Stimulated activated CD8-positive, alpha-beta memory T cell treated with anti-CD3 and anti-CD28 coated beads, Interleukin-7, amount 100 ng/mL, for 24 hours (primary cell): ENCODE results near the gene P3H2.
"Not testable (repeated sequence)": the region's sequence is repeated elsewhere in the genome, so short reads cannot be mapped to it uniquely, and the experiment has no call there.

Experiments used
- DNase-seq: peaks from one replicate; pipeline ENCODE4 v3.0.0-alpha.2; 2020; ENCODE audit warnings: low read depth

Gene P3H2

GRCh38 chr3:190084983-190085382 is 35.7 kb downstream of the P3H2 start:
- DNase-seq = no peak

GRCh38 chr3:190083635-190084034 is 37.1 kb downstream of the P3H2 start:
- no peak for DNase-seq

DNA sequence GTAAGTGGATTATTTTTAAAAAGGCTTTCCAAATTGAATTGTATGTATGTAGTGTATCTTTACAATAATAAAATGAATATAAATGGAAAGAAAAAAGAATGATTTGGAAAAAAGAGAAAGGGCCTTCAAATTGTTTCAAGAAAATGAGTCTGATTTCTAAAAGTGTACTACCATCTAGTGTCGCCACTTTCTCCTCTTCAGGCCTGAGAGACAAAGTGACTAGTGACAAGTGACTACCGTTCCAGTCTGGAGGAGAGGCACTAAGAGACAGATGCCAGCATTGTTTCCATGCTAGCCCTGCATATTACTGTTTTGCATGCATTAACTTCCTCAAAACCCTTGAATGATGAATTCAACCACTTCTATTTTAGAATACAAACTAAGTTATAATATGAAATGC is 39.3 kb downstream of the P3H2 start:
- DNase-seq = no peak

DNA sequence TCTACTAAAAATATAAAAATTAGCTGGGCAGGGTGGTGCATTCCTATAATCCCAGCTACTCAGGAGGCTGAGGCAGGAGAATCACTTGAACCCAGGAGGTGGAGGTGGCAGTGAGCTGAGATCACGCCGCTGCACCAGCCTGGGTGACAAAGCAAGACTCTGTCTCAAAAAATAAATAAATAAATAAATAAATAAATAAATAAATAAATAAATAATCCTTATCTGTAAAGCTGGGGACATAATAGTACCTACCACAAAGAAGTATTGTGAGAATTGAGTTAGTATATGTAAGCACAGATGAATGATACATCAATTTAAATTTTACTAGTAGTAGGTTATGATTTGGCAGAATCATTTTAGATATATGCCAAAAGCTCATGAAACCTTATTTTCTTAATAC is 41.5 kb downstream of the P3H2 start:
- DNase-seq = not testable (repeated sequence)

GRCh38 chr3:190077395-190078045 is 43.2 kb downstream of the P3H2 start:
- DNase-seq = no peak

DNA sequence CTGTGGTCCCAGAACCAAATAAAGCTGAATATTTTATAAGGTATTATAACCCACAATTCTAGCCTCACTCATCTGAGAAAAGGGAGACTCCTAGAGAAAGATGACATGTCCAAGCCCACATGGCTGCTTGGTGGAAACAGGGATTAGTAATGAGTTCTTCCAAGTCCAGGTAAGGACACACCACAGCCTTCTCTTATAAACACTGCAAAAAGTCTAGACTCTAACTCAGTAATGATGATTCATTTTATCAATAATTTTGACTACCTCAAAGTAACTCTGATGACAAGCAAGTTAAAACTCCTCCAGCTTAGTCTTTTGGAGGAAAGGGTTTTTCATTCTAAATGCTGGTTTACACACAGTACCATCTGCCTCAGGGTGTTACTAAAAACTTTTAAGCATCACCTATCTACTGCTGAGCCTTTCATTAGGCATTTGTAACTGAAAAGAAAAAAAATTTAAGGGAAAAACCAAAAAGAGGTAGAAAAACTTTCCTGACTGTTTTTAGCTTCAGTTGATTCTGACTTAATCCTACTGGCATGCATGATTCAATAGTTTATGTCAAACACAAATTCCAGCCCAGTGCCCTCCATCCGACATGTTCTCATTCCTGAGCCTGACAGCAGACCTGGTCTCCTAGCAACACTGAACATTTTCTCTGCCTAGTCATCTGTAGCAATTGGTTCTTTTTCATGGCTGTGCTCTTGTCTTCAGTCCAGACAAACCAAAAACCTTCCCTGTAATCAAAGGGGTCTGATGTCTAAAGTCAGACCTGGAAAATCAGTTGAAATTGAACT is 43.9 kb downstream of the P3H2 start:
- no peak for DNase-seq

- DNase-seq = no peak
Measured at GRCh38 chr3:190076136-190076535, 44.6 kb downstream of the P3H2 start.

GRCh38 chr3:190074817-190075216 is 45.9 kb downstream of the P3H2 start:
- DNase-seq = no peak

GRCh38 chr3:190073264-190074008 is 47.3 kb downstream of the P3H2 start:
- no peak for DNase-seq

GRCh38 chr3:190072856-190073255 is 47.8 kb downstream of the P3H2 start:
- no peak for DNase-seq

GRCh38 chr3:190071921-190072320 is 48.8 kb downstream of the P3H2 start:
- not testable (repeated sequence) for DNase-seq

DNA sequence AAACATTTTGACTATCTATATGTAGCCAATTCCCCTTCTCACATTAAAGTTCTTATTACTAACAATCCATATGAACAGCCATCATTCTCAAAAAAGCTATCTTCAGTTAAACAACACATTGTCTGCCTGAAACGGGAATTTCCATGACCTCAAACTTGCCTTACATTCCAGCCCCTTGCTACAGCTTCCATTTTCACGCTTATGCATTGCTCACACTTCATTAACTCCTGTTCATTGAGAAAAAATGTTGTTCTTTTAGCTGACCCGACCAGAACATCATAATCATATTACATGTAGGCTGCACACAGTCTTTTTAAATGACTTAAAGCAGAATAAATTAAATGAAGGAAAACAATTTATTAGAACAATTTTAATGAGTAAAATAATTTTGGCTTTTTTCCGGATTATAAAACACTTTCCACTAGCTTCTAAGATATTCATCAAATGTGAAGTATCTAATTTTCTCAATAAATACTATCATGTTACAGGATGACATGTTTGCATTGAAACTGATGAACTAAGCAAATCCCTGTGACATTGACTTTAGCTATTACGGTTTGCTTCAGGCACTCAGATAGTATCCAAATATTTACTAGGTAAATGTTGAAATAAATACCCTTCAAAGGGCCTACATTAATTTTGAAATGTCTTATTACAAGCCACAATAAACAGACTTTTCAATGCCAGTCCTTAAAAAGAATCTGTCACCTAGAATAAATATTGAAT is 49.9 kb downstream of the P3H2 start:
- DNase-seq = no peak

GRCh38 chr3:190065204-190065603 is 55.5 kb downstream of the P3H2 start:
- DNase-seq = no peak

- no peak for DNase-seq
Measured at GRCh38 chr3:190064659-190065058, 56.0 kb downstream of the P3H2 start.

DNA sequence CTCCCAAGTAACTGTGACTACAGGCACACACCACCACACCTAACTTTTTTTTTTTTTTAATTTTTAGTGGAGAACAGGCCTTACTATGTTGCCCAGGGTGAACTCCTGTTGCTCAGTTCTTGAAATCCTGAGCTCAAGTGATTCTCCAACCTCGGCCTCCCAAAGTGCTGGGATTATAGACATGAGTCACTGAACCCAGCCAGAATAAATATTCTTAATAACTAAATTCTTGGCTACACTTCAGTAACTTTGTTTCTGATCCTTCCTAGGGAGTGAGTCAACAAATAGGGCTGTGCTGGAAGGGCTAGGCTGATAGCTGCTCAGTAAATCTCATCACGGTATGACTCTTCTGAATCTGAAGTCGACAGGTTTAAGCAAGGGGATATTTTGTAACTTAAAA is 56.6 kb downstream of the P3H2 start:
- DNase-seq = no peak

DNA sequence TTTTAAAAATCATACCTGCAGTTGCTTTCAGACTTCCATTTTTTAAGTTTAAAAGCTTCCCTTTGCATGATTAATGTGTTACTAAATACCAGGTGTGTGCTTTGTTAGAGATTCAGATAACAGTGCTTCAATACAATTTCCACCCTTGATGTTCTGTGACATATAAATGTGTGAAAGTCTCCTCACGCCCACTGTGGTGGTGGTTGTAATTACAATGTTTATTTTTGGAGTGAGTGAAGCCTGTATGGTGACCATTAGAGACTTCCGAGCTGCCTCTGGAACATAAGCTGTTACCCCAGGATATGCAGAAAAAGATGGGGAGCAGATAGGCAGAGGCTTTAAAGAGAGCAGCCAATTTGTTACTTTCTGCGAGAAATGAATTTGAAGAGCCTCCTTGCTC is 57.2 kb downstream of the P3H2 start:
- no peak for DNase-seq

GRCh38 chr3:190060192-190060775 is 60.4 kb downstream of the P3H2 start:
- no peak for DNase-seq

GRCh38 chr3:190059242-190059590 is 61.5 kb downstream of the P3H2 start:
- DNase-seq = no peak

DNA sequence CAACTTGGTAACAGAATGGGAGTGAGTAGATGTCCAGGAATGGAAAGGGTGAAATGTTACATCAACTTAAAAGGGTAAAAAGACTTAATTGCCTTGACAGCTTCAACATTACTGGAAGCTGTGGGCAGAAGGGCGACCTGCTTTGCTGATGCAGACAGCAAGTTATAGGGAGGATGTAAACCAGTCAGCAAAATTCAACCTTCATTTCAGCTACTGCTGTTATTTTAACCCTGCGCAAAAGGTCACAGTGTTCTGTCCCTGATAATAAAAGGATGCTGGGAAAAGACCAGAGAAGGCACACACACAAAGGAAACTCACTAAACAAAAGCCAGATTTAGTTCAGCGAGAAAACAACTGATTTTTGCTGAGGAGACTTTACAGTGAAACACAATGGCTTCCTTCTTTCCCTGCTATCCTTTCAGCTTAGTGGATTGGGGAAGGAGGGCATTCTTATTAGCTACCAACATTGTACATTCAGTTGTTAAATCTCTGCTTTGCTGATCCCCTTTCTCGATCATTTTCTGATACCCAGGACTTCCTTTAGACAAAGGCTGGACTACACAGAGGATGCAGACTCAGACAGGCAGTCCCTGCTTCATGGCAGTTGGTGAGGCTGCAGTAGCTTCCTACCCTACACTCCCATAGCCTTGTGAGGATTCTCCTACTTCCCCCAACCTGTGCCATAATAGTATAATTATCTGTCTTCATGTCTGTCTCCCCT is 62.0 kb downstream of the P3H2 start:
- no peak for DNase-seq

- DNase-seq = no peak
Measured at GRCh38 chr3:190056742-190057141, 64.0 kb downstream of the P3H2 start.

GRCh38 chr3:190055773-190056172 is 64.9 kb downstream of the P3H2 start:
- DNase-seq = no peak
